Measurements from ENCODE around the gene CASP9.
A peak's percentile ranks its signal among the peaks of the same experiment; 100 is the strongest.
"Not testable (repeated sequence)": the region's sequence is repeated elsewhere in the genome, so short reads cannot be mapped to it uniquely, and the experiment has no call there.

CASP9 gene

DNA sequence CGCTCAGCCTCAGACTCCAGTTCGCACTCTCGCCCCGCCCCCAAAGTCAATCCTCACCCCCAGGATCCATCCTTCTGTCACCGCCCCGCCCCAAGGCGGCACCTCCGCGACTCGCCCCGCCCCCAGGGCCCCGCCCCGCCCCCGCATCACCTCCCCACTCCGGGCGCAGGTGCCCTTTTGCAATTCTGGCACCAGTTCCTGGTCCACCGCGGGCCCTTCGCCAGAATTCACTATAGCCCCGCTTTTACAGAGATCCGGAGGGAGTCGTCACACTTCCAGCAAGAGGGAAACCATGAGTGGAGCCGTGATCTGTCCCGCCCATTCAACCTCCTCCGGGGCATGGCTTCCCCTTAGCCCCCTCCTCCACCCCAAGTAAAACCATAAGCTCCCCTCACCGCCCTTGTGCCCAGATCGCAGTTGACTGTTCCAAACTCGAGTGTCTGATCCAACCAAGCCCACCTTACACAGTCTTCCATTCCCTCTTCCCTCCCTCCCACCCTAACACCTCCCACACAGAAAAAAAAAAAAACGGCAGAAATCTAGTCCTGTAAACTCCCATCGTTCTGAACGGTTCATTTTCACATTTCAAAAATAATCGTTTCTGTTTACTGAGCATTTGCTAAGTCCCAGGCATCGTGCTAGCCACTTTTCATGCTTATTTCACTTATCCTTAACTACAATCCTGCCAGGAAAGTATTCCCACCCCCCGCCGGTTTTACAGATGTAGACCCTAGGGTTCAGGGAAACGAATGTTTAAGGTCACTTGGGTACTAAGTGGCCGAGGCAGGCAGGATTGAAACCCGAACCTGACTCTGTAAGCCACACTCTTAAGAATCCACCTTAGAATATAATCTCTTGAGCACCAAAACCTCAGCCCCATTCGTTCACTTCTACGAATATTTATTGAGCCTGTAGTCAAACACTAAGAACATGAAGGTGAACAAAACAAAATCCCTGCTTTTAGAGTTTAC lies 1.3 kb upstream of the CASP9 start:
- DNase-seq (ENCODE audit: low spot score), result peak; percentile 5

DNA sequence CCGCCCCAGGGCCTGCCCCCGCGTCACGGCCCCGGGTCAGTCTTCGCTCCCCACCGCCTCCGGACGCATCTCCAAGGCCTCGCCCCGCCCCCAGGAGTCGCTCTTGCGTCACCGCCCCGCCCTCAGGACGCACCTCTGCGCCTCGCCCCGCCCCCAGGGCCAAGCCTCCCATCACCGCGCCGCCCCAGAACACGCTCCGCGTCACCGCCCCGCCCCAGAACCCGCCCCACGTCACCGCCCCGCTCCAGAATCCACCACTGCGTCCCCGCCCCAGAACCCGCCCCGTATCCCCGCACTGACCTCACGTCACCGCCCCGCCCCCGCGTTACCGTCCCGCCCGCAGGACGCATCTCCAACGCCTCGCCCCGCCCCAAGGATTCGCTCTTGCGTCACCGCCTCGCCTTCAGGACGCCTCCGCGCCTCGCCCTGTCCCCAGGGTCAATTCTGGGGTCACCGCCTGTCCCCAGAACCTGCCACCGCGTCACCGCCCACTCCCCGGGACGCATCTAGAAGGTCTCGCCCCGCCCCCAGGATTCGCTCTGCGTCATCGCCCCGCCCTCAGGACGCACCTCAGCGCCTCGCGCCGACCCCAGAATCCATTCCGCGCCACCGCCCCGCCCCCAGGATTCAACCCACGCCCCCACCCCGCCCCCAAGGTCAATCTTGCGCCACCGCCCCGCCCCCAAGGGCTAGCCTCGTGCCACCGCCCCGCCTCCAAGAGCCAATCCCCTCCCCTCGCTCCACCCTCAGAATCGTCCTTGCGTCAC lies 451 bp upstream of the CASP9 start:
- peak; percentile 99 for DNase-seq (ENCODE audit: low spot score)

- no peak for DNase-seq (ENCODE audit: low spot score)
Measured at GRCh38 chr1:15523104-15524020, 653 bp downstream of the CASP9 start.

DNA sequence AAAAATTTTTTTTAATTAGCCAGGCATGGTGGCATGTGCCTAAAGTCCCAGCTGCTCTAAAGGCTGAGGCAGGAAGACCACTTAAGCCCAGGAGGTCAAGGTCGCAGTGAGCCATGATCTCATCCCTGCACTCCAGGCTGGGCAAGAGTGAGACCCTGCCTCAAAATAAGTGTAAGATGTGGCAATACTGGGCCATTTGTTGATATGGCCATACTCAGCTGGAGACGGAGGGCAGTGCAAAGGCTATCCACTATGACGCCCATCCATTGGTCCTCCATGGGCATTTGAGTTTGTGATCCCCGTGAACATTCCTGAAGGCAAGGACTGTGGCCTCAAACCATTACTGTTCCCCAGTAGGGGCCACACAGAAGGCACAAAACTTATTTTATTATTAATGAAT lies 1.5 kb downstream of the CASP9 start:
- no peak for DNase-seq (ENCODE audit: low spot score)

- not testable (repeated sequence) for DNase-seq (ENCODE audit: low spot score)
Measured at GRCh38 chr1:15521206-15521906, 2.7 kb downstream of the CASP9 start.

- DNase-seq (ENCODE audit: low spot score), result no peak
Measured at GRCh38 chr1:15519625-15520024, 4.4 kb downstream of the CASP9 start.

DNA sequence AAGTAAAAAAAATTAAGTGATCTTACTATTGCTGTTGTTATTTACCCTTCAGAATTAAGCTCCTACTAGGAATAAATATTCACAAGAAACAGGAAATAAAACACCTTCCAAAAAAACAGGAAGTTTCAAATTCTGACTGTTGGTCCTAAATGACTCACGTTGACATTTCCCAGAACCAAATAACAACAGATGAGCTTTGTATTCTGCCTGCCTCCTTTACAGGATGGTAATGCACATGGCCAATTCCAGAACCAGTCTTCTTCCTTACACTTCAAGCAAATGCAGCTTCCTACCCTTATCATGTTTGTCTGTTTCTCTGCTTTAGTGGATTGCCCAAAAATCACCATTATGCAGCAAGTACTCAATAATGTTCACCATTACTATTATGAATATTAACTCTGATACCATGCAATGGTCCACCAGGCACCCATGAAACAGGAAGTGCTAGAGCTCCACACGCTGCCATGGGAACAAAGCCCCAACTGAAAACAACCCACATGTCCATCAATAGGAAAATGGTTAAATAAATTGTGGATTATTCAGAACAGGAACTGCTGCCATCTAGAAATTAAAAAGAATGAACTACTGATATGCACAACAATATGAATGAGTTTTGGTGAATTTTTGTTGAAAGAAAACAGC lies 8.9 kb downstream of the CASP9 start:
- DNase-seq (ENCODE audit: low spot score), result peak; percentile 63

DNA sequence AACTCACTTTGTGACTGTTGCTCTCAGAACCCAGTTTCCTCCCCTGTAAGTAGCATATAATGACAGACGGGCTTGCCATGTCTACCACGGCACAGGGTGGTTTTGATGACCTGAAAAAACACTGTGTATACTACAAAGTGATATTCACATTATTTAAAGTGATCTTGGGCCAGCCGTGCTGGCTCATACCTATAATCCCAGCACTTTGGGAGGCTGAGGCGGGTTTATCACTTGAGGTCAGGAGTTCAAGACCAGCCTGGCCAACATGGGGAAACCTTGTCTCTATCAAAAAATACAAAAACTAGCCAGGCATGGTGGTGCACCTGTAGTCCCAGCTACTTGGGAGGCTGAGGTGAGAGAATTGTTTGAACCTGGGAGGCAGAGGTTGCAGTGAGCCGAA lies 9.5 kb downstream of the CASP9 start:
- DNase-seq (ENCODE audit: low spot score), result not testable (repeated sequence)

DNA sequence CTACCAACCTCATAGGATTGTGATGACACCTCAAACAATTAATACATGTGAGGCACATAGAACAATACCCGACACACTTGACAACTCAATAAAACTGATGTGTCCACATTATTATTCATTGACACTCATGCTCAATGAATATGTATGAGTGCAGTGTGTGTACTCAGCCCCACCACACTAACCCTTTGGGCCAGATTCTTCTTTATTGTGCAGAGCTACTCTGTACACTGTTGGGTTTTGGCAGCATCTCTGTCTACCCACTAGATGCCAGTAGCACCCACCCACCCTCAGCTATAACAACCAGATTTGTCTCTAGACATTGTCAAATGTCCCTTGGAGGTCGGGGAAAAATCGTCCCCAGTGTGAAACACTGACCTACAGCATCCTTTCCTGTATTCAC lies 10.1 kb downstream of the CASP9 start:
- DNase-seq (ENCODE audit: low spot score), result no peak

GRCh38 chr1:15513192-15513591 lies 10.8 kb downstream of the CASP9 start:
- no peak for DNase-seq (ENCODE audit: low spot score)

DNA sequence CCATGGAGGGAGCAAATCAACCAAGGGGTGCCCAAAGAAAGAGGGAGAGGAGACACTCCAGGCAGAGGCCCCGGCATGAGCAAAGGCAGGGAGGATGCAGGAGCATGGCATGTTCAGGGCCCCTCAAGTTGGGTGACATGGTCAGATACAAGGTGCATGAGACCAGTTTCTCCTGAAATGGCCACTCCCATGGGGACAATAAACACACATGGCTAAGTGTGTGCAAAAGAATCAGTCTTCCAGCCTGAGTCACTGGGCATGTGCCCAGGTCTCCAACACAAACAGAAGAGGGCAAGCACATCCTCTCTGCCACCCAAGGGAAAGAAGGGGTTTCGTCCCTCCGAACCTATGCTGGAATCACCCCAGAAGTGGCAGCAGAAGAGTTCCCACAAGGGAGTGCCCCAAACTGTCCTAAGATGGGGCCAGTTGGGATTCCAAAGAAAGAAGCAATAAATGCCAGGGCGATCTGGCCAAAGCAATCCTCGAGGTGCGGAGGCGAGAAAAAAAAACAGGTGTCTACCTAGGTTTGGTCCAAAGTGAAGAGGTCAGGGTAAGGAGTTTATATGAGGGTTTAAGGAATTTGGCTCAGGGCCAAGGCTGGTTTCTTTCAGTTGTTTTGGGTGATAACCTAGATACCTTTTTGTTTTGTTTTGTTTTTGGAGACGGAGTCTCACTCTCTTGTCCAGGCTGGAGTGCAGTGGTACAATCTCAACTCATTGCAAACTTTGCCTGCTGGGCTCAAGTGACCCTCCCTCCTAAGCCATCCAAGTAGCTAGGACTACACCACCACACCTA lies 13.2 kb downstream of the CASP9 start:
- DNase-seq (ENCODE audit: low spot score), result no peak

DNA sequence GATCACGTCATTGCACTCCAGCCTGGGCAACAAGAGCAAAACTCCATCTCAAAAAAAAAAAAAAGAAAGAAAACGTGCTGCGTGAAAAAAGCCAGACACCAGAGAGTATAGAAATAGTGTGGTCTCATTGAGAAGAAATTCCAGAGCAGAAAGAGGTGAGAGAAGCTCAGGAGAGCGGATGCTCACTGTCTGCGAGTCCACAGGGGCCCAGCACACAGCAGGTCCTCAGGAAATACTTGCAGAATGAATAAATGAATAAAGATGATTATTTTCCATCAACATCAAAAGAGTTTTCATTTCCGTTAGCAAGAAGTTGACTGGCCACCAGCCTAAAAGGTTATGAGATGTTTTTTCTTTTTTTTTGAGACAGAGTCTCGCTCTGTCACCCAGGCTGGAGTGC lies 14.4 kb downstream of the CASP9 start:
- no peak for DNase-seq (ENCODE audit: low spot score)

- DNase-seq (ENCODE audit: low spot score), result no peak
Measured at GRCh38 chr1:15508700-15509487, 15.1 kb downstream of the CASP9 start.

- DNase-seq (ENCODE audit: low spot score), result no peak
Measured at GRCh38 chr1:15507278-15507677, 16.7 kb downstream of the CASP9 start.

- DNase-seq (ENCODE audit: low spot score), result no peak
Measured at GRCh38 chr1:15506831-15507230, 17.2 kb downstream of the CASP9 start.

DNA sequence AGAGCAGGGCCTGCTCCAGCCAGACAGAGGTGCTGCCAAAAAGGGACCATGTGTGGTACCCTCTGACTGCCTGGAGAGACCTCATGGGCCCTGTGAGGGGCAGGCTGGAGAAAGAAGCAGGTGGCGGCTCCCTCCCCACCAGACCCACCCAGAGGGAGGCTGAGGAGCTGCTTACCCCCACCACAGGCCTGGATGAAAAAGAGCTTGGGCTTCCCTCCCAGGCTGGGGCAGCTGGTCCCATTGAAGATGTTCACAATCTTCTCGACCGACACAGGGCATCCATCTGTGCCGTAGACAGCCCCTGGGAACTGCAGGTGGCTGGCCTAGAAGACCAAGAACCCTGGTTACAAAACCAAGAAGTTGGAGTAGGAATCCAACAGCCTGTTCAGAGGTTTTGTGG lies 19.6 kb downstream of the CASP9 start:
- no peak for DNase-seq (ENCODE audit: low spot score)

- peak; percentile 42 for DNase-seq (ENCODE audit: low spot score)
Measured at GRCh38 chr1:15501208-15502032, 22.6 kb downstream of the CASP9 start.

Data from kidney capillary endothelial cell (primary cell).